Liver (tissue), 3 donors: ENCODE data around the gene RTL1.

ENCODE experiments used
- EGR1 ChIP-seq, 2 donors: IDR thresholded peaks; 2 replicates each; pipeline ENCODE4 v1.6.1; 2016 to 2018; ENCODE audit warnings: antibody characterized with exemption in 2 of 2, low read depth in 2 of 2
- FOXA1 ChIP-seq: IDR thresholded peaks from 2 replicates; pipeline ENCODE4 v1.6.1; 2016; ENCODE audit warnings: antibody characterized with exemption
- GABPA ChIP-seq, 2 donors: IDR thresholded peaks in 1 of 2; conservative IDR thresholded peaks in 1 of 2; 2 replicates each; pipeline ENCODE4 v1.6.1; 2016; ENCODE audit warnings: antibody characterized with exemption in 2 of 2, mild to moderate bottlenecking in 1 of 2, moderate library complexity in 1 of 2
- RAD21 ChIP-seq, 2 donors: IDR thresholded peaks; 2 replicates each; pipeline ENCODE4 v1.6.1; 2016; ENCODE audit warnings: antibody characterized with exemption in 2 of 2, mild to moderate bottlenecking in 2 of 2
- SP1 ChIP-seq: IDR thresholded peaks from 2 replicates; pipeline ENCODE4 v1.6.1; 2018; ENCODE audit warnings: antibody characterized with exemption, mild to moderate bottlenecking
- TAF1 ChIP-seq: conservative IDR thresholded peaks from 2 replicates; pipeline ENCODE4 v1.6.1; 2016; ENCODE audit warnings: antibody characterized with exemption, mild to moderate bottlenecking
- YY1 ChIP-seq: IDR thresholded peaks from 2 replicates; pipeline ENCODE4 v1.6.1; 2016; ENCODE audit warnings: antibody characterized with exemption, mild to moderate bottlenecking
- TF ChIP-seq, protein P1 (sequence below): fragments of 150-350 bp; IDR thresholded peaks from 2 replicates; pipeline ENCODE4 v1.5.1; 2017; ENCODE audit warnings: improper control_type of control experiment, low read depth, low read length; ENCODE audit not compliant: missing input control
- TF ChIP-seq, protein P2 (sequence below): IDR thresholded peaks from 2 replicates; pipeline ENCODE4 v1.6.1; 2016; ENCODE audit warnings: antibody characterized with exemption, mild to moderate bottlenecking
- TF ChIP-seq, protein P3 (sequence below): IDR thresholded peaks from 2 replicates; pipeline ENCODE4 v1.6.1; 2016; ENCODE audit warnings: antibody characterized with exemption
- TF ChIP-seq, protein P4 (sequence below): IDR thresholded peaks from 2 replicates; pipeline ENCODE4 v1.6.1; 2016; ENCODE audit warnings: antibody characterized with exemption
- TF ChIP-seq, protein P5 (sequence below): IDR thresholded peaks from 2 replicates; pipeline ENCODE4 v1.6.1; 2016; ENCODE audit warnings: antibody characterized with exemption
- donor health status: healthy.
- donor health status: healthy.

DNA sequence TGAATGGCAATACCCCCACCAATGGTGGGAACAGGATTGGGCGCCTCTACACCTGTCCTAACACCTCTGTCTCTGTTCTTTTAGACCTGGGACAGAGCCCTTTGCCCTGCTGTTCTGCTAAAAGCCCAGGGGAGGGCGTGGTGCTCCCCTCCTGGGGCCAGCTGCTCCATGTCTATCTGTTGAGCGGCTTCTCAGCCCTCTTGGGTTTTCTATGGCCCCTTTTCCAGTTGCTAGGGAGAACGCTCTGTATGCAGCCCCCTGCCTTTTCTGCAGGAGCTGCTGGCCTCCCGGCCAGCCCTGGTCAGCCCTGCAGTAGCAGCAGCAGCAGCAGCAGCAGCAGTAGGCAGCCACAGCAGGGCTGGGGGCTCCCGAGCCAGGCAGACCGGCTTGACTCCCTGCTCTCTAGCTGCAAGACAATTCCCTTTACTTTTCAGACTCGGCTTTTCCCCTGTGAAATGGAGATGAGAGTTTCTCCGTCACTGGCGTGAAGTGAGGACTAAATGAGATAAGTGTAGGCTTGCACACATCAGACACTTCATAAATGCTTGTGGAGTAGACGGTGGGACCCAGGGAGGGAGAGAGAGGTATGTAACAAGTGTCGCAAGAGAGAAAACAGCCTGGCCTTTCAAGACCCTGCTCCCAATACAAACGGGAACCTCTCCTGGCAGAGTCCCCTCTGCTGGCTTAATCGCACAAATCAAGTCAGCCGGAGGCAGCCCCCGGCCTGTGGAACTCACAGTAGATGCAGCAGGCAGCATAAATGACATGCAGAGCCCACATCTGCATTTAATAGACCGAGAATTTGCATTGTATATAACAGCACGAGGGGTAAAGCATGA is 1.0 kb downstream of the RTL1 start:
- TF ChIP-seq, protein P1, sequence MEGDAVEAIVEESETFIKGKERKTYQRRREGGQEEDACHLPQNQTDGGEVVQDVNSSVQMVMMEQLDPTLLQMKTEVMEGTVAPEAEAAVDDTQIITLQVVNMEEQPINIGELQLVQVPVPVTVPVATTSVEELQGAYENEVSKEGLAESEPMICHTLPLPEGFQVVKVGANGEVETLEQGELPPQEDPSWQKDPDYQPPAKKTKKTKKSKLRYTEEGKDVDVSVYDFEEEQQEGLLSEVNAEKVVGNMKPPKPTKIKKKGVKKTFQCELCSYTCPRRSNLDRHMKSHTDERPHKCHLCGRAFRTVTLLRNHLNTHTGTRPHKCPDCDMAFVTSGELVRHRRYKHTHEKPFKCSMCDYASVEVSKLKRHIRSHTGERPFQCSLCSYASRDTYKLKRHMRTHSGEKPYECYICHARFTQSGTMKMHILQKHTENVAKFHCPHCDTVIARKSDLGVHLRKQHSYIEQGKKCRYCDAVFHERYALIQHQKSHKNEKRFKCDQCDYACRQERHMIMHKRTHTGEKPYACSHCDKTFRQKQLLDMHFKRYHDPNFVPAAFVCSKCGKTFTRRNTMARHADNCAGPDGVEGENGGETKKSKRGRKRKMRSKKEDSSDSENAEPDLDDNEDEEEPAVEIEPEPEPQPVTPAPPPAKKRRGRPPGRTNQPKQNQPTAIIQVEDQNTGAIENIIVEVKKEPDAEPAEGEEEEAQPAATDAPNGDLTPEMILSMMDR: no peak
- no peak for TF ChIP-seq YY1
- TF ChIP-seq TAF1: no peak
- no peak for TF ChIP-seq EGR1 (IDR thresholded peaks at IDR 0.05; ENCODE audit: low read depth in 2 of 2)
- TF ChIP-seq, protein P2, sequence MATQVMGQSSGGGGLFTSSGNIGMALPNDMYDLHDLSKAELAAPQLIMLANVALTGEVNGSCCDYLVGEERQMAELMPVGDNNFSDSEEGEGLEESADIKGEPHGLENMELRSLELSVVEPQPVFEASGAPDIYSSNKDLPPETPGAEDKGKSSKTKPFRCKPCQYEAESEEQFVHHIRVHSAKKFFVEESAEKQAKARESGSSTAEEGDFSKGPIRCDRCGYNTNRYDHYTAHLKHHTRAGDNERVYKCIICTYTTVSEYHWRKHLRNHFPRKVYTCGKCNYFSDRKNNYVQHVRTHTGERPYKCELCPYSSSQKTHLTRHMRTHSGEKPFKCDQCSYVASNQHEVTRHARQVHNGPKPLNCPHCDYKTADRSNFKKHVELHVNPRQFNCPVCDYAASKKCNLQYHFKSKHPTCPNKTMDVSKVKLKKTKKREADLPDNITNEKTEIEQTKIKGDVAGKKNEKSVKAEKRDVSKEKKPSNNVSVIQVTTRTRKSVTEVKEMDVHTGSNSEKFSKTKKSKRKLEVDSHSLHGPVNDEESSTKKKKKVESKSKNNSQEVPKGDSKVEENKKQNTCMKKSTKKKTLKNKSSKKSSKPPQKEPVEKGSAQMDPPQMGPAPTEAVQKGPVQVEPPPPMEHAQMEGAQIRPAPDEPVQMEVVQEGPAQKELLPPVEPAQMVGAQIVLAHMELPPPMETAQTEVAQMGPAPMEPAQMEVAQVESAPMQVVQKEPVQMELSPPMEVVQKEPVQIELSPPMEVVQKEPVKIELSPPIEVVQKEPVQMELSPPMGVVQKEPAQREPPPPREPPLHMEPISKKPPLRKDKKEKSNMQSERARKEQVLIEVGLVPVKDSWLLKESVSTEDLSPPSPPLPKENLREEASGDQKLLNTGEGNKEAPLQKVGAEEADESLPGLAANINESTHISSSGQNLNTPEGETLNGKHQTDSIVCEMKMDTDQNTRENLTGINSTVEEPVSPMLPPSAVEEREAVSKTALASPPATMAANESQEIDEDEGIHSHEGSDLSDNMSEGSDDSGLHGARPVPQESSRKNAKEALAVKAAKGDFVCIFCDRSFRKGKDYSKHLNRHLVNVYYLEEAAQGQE: no peak
- TF ChIP-seq, protein P3, sequence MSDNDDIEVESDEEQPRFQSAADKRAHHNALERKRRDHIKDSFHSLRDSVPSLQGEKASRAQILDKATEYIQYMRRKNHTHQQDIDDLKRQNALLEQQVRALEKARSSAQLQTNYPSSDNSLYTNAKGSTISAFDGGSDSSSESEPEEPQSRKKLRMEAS: no peak
- TF ChIP-seq, protein P4, sequence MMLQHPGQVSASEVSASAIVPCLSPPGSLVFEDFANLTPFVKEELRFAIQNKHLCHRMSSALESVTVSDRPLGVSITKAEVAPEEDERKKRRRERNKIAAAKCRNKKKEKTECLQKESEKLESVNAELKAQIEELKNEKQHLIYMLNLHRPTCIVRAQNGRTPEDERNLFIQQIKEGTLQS: no peak
- TF ChIP-seq, protein P5, sequence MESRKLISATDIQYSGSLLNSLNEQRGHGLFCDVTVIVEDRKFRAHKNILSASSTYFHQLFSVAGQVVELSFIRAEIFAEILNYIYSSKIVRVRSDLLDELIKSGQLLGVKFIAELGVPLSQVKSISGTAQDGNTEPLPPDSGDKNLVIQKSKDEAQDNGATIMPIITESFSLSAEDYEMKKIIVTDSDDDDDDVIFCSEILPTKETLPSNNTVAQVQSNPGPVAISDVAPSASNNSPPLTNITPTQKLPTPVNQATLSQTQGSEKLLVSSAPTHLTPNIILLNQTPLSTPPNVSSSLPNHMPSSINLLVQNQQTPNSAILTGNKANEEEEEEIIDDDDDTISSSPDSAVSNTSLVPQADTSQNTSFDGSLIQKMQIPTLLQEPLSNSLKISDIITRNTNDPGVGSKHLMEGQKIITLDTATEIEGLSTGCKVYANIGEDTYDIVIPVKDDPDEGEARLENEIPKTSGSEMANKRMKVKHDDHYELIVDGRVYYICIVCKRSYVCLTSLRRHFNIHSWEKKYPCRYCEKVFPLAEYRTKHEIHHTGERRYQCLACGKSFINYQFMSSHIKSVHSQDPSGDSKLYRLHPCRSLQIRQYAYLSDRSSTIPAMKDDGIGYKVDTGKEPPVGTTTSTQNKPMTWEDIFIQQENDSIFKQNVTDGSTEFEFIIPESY: no peak
- TF ChIP-seq SP1: no peak
- TF ChIP-seq FOXA1: no peak
- no peak for TF ChIP-seq RAD21 (IDR thresholded peaks at IDR 0.05)
- no peak for TF ChIP-seq GABPA (IDR thresholded peaks at IDR 0.05 in 1 of 2, conservative IDR thresholded peaks at IDR 0.05 in 1 of 2)
